Left lung (tissue), 10 donors: Measurements from ENCODE around the gene CDC42EP2. TPM values are rescaled to one million over a fixed set of nuclear protein-coding genes. Genes with fewer than 3 reads are reported as not detected.

Experiments used
- ATAC-seq: fragments of 200-7000 bp; cut with Tn5 transposase; one replicate; pipeline ENCODE4 v1.9.1; 2020; ENCODE audit warnings: moderate library complexity
- DNase-seq, 4 donors: peaks; one replicate each; pipeline ENCODE4 v3.0.0-alpha.2; 2013 to 2020
- H3K27ac ChIP-seq, 2 donors: fragments of 200-600 bp; sonication (generic) in 1 of 2; one replicate each; pipeline versions ENCODE4 v1.5.0 to v1.8.0; 2020 to 2021
- H3K27me3 ChIP-seq, 2 donors: fragments of 200-600 bp; sonication (generic) in 1 of 2; one replicate each; pipeline versions ENCODE4 v1.5.0 to v1.8.0; 2020 to 2021
- H3K36me3 ChIP-seq, 2 donors: fragments of 200-600 bp; sonication (generic) in 1 of 2; one replicate each; pipeline versions ENCODE4 v1.5.0 to v1.8.0; 2020 to 2021
- H3K4me1 ChIP-seq, 2 donors: fragments of 200-600 bp; one replicate each; pipeline ENCODE4 v1.8.0; 2021
- H3K4me3 ChIP-seq, 2 donors: fragments of 200-600 bp; sonication (generic) in 1 of 2; one replicate each; pipeline versions ENCODE4 v1.5.0 to v1.8.0; 2020 to 2021; ENCODE audit warnings: mild to moderate bottlenecking in 1 of 2
- H3K9me3 ChIP-seq, 2 donors: fragments of 200-600 bp; sonication (generic) in 1 of 2; one replicate each; pipeline versions ENCODE4 v1.5.0 to v1.8.0; 2020 to 2021
- intact Hi-C, 2 donors: fragments of 100-400 bp; cut with DNase I; formaldehyde crosslinking; loops; one replicate each; pipeline versions ENCODE4 v1.11.2 to v1.14.2; 2022
- polyA plus RNA-seq, 6 donors: library from polyadenylated mRNA; unstranded; fragments of 120-200 nt; gene quantifications; one replicate each; pipeline ENCODE4 v1.2.1, GENCODE V29; 2013; ENCODE audit not compliant: insufficient read length in 6 of 6
- total RNA-seq, 2 donors: library from RNA; stranded (reverse); fragmentation: NEBNext Ultra II Directional; extraction: Animal tissue kit (Norgen Biotek cat#: 25700); gene quantifications; one replicate each; pipeline ENCODE4 v1.2.1, GENCODE V29; 2021
- TF ChIP-seq, protein P1 (sequence below), 2 donors: fragments of 200-600 bp; sonication (generic) in 1 of 2; IDR thresholded peaks; one replicate each; pipeline versions ENCODE4 v1.5.0 to v1.8.0; 2021; ENCODE audit warnings: antibody characterized with exemption in 2 of 2
- donor health status: DM: no; HTN: yes; CAD: no.
- donor health status: DM: no; HTN: no; CAD: no.

The CDC42EP2 gene
- total and polyA plus RNA-seq, 8 donors = 4.6 to 18.5 (median 9.2) TPM

DNA sequence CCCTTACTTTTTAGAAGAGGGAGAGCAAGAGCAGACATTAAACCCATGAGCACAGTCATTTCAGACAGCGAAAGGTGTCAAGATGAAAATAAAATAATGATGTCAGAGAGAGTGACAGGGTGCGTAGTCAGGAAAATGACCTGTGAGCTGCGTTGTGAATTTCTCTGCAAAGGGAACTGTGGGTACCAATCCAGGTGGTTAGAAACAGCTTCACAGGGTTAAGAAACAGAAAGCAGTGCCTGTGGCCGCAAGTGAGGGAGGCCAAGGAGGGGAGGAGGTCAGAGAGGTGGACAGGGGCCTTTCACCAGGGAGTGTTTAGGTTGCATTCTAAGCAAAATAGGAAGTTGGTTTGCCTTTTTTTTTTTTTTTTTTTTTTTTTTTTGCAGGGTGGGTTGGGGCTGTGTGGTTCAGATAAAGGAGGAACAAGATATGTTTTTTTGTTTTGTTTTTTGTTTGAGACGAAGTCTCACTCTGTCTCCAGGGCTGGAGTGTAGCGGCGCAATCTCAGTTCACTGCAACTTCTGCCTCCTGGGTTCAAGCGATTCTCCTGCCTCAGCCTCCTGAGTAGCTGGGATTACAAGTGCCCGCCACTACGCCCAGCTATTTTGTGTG, 47.8 kb downstream of the CDC42EP2 start:
- H3K27ac ChIP-seq = peak overlapping the region in 1 of 2 donors; percentile 82
- ATAC-seq (peak; percentile 18), DNase-seq (peak in 1 of 4 donors; percentile 36)
- H3K9me3 ChIP-seq = no peaks in the 10 kb centered on the region
- intact Hi-C loops = no loop called here
- no peaks in the 10 kb centered on the region for H3K27me3 ChIP-seq
- no peaks in the 10 kb centered on the region for H3K36me3 ChIP-seq
- TF ChIP-seq, protein P1, sequence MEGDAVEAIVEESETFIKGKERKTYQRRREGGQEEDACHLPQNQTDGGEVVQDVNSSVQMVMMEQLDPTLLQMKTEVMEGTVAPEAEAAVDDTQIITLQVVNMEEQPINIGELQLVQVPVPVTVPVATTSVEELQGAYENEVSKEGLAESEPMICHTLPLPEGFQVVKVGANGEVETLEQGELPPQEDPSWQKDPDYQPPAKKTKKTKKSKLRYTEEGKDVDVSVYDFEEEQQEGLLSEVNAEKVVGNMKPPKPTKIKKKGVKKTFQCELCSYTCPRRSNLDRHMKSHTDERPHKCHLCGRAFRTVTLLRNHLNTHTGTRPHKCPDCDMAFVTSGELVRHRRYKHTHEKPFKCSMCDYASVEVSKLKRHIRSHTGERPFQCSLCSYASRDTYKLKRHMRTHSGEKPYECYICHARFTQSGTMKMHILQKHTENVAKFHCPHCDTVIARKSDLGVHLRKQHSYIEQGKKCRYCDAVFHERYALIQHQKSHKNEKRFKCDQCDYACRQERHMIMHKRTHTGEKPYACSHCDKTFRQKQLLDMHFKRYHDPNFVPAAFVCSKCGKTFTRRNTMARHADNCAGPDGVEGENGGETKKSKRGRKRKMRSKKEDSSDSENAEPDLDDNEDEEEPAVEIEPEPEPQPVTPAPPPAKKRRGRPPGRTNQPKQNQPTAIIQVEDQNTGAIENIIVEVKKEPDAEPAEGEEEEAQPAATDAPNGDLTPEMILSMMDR (IDR thresholded peaks at IDR 0.05) = no peak
- H3K4me3 ChIP-seq = no peak overlapping the region
- H3K4me1 ChIP-seq = peaks cover 0 to 22% of the 10 kb centered on the region in 2 donors

DNA sequence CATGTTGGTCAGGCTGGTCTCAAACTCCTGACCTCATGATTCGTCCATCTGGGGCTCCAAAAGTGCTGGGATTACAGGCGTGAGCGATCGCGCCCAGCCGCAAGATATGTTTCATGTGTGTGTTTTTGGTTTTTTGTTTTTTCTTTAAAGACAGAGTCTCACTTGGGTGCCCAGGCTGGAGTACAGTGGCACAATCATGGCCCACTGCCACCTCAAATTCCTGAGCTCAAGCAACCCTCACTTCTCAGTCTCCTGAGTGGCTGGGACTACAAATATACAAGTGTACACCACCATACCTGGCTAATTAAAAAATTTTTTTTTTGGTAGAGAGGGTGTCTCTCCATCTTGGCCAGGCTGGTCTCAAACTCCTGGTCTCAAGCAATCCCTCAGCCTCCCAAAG, 48.3 kb downstream of the CDC42EP2 start:
- Histone ChIP-seq H3K36me3 (no peaks in the 10 kb centered on the region), H3K4me1 (peaks cover 0 to 22% of the 10 kb centered on the region in 2 donors), H3K27ac (peak overlapping the region in 1 of 2 donors; percentile 82), H3K27me3 (no peaks in the 10 kb centered on the region), H3K4me3 (no peak overlapping the region), H3K9me3 (no peaks in the 10 kb centered on the region)
- TF ChIP-seq, protein P1 (IDR thresholded peaks at IDR 0.05) = no peak
- intact Hi-C loops = no loop called here
- ATAC-seq = peak; percentile 4
- peak in 1 of 4 donors; percentile 28 for DNase-seq

DNA sequence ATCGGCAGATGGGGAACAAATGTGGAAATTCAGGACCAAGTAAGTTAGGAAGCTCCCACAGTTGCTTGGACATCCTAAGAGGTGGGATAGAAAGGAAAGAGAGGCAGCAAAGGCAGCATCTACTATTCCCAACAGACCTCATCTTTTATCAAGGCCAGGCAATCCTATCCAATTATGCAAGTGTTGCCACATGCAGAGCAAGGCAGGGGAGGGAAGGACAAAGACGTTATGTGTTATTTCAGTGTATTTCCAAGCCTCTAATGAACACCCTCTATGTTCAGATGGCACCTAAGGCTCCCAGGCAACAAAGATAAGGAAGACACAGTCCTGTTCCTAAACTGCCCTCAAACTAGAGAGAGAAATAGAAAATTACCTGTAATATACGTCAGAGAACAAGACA, 49.1 kb downstream of the CDC42EP2 start:
- Histone ChIP-seq H3K9me3 (no peaks in the 10 kb centered on the region), H3K4me3 (no peak overlapping the region), H3K27ac (no peak overlapping the region), H3K4me1 (peaks cover 0 to 22% of the 10 kb centered on the region in 2 donors), H3K36me3 (no peaks in the 10 kb centered on the region), H3K27me3 (no peaks in the 10 kb centered on the region)
- intact Hi-C loops = no loop called here
- TF ChIP-seq, protein P1 (IDR thresholded peaks at IDR 0.05) = no peak
- DNase-seq (no peak), ATAC-seq (no peak)

DNA sequence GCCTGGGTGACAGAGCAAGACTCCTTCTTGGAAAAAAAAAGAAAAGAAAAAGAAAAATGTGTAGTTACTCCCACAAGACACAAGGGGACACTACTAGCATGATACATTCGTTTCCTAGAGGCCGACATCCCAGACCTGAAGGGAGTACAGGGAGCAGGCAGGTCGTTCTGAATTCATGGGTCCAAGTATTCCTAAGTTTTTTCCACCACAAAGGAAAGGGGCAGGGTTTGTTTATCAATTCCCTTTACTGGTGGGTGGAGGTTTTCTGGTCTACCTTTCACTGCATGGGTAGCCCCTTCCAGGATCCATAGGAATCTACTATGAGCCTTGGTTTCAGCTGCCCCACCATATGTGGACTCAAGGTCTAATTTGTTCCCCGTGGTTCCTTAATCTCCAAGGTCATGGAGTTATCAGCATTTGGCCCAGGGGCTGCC, 51.7 kb downstream of the CDC42EP2 start:
- Histone ChIP-seq H3K4me3 (no peak overlapping the region), H3K4me1 (peaks cover 7 to 34% of the 10 kb centered on the region in 2 donors), H3K27me3 (no peaks in the 10 kb centered on the region), H3K27ac (no peak overlapping the region), H3K9me3 (no peaks in the 10 kb centered on the region), H3K36me3 (no peaks in the 10 kb centered on the region)
- DNase-seq (peak in 1 of 4 donors; percentile 67), ATAC-seq (peak; percentile 86)
- TF ChIP-seq, protein P1 (IDR thresholded peaks at IDR 0.05) = peak; percentile 53 to 80
- intact Hi-C loops = loop anchor here in 1 of 2 donors (2.0 kb wide), 1 partner anchor 148 kb away; no protein-coding TSS in a partner anchor

DNA sequence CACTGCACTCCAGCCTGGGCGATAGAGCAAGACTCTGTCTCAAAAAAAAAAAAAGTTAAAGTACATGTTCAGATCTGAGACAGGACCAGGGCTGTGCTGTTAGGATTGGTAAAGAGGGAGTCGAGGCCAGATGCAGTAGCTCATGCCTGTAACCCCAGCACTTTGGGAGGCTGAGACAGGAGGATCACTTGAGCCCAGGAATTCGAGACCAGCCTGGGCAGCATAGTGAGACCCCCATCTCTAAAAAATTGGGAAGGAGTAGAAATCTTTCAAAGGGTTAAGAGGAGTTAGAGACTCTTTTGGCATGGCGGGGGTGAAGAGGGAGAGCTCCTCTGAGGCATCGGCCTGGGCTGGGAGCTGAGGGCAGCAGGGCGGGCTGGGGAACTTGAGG, 56.0 kb downstream of the CDC42EP2 start:
- H3K27ac ChIP-seq = peak overlapping the region; percentile 1 to 45
- TF ChIP-seq, protein P1 (IDR thresholded peaks at IDR 0.05) = no peak

More for the DNA sequence above, 56.0 kb downstream of the CDC42EP2 start:
- DNase-seq (no peak), ATAC-seq (no peak)
- Histone ChIP-seq H3K36me3 (no peaks in the 10 kb centered on the region), H3K9me3 (no peaks in the 10 kb centered on the region), H3K27me3 (no peaks in the 10 kb centered on the region), H3K4me3 (no peak overlapping the region), H3K4me1 (peaks cover 7 to 22% of the 10 kb centered on the region in 2 donors)
- intact Hi-C loops = no loop called here

Other genes with a start within 250 kb of the CDC42EP2 start
- gene CDCA5, start 230.8 kb upstream of the CDC42EP2 start, total RNA-seq = 10 to 100 TPM in 1 of 2 donors, 1 to 10 TPM in 1; 7.1 to 11.3 TPM
- gene CDCA5, start 230.8 kb upstream of the CDC42EP2 start, polyA plus RNA-seq = 10 to 100 TPM; 12.7 to 27.9 (median 17.1) TPM
- 10 to 100 TPM; 32.6 to 36.4 TPM for gene ZFPL1, start 230.6 kb upstream of the CDC42EP2 start, total RNA-seq
- 10 to 100 TPM; 24.9 to 30.4 (median 27.7) TPM for gene ZFPL1, start 230.6 kb upstream of the CDC42EP2 start, polyA plus RNA-seq
- gene VPS51, start 218.7 kb upstream of the CDC42EP2 start, total RNA-seq = 10 to 100 TPM; 79.4 to 86.8 TPM
- 100 to 1,000 TPM in 4 of 6 donors, 10 to 100 TPM in 2; 97.2 to 143 (median 118) TPM for gene VPS51, start 218.7 kb upstream of the CDC42EP2 start, polyA plus RNA-seq
- gene TM7SF2, start 203.0 kb upstream of the CDC42EP2 start, total RNA-seq = 10 to 100 TPM; 37.1 to 41.0 TPM
- 10 to 100 TPM; 16.1 to 25.5 (median 21.5) TPM for gene TM7SF2, start 203.0 kb upstream of the CDC42EP2 start, polyA plus RNA-seq
- 10 to 100 TPM in 1 of 2 donors, 1 to 10 TPM in 1; 8.0 to 10.6 TPM for gene ZNHIT2, start 197.2 kb upstream of the CDC42EP2 start, total RNA-seq
- 1 to 10 TPM; 3.1 to 6.2 (median 4.9) TPM for gene ZNHIT2, start 197.2 kb upstream of the CDC42EP2 start, polyA plus RNA-seq
- gene FAU, start 192.7 kb upstream of the CDC42EP2 start, total RNA-seq = 100 to 1,000 TPM; 621 to 685 TPM
- 1,000 to 10,000 TPM in 1 of 6 donors, 100 to 1,000 TPM in 5; 705 to 1,036 (median 867) TPM for gene FAU, start 192.7 kb upstream of the CDC42EP2 start, polyA plus RNA-seq
- gene MRPL49, start 192.5 kb upstream of the CDC42EP2 start, total RNA-seq = 10 to 100 TPM; 46.8 to 47.2 TPM
- gene MRPL49, start 192.5 kb upstream of the CDC42EP2 start, polyA plus RNA-seq = 10 to 100 TPM; 39.3 to 44.4 (median 41.9) TPM
- 10 to 100 TPM; 63.5 to 74.5 TPM for gene SYVN1, start 180.3 kb upstream of the CDC42EP2 start, total RNA-seq
- gene SYVN1, start 180.3 kb upstream of the CDC42EP2 start, polyA plus RNA-seq = 10 to 100 TPM; 37.2 to 53.4 (median 45.2) TPM
- gene SPDYC, start 144.6 kb upstream of the CDC42EP2 start, total RNA-seq = not detected
- gene SPDYC, start 144.6 kb upstream of the CDC42EP2 start, polyA plus RNA-seq = not detected
- gene CAPN1, start 132.9 kb upstream of the CDC42EP2 start, total RNA-seq = 100 to 1,000 TPM; 232 to 248 TPM
- gene CAPN1, start 132.9 kb upstream of the CDC42EP2 start, polyA plus RNA-seq = 100 to 1,000 TPM in 1 of 6 donors, 10 to 100 TPM in 5; 80.5 to 100 (median 86.0) TPM
- 10 to 100 TPM in 1 of 2 donors, 1 to 10 TPM in 1; 9.4 to 19.2 TPM for gene POLA2, start 52.9 kb upstream of the CDC42EP2 start, total RNA-seq
- 10 to 100 TPM; 19.3 to 30.2 (median 22.7) TPM for gene POLA2, start 52.9 kb upstream of the CDC42EP2 start, polyA plus RNA-seq
- 10 to 100 TPM; 47.4 to 51.4 TPM for gene DPF2, start 19.0 kb downstream of the CDC42EP2 start, total RNA-seq
- gene DPF2, start 19.0 kb downstream of the CDC42EP2 start, polyA plus RNA-seq = 10 to 100 TPM; 85.0 to 94.8 (median 92.4) TPM
- gene TIGD3, start 39.9 kb downstream of the CDC42EP2 start, total RNA-seq = under 1 TPM; 0.21 to 0.32 TPM
- under 1 TPM in 5 of 6 donors, not detected in 1; 0.14 to 0.39 (median 0.24) TPM for gene TIGD3, start 39.9 kb downstream of the CDC42EP2 start, polyA plus RNA-seq
- 1 to 10 TPM; 8.4 to 9.8 TPM for gene SLC25A45, start 67.8 kb downstream of the CDC42EP2 start, total RNA-seq
- gene SLC25A45, start 67.8 kb downstream of the CDC42EP2 start, polyA plus RNA-seq = 10 to 100 TPM; 10.7 to 17.0 (median 12.8) TPM
- 10 to 100 TPM; 31.7 to 31.9 TPM for gene FRMD8, start 71.8 kb downstream of the CDC42EP2 start, total RNA-seq
- gene FRMD8, start 71.8 kb downstream of the CDC42EP2 start, polyA plus RNA-seq = 10 to 100 TPM; 15.8 to 22.2 (median 19.3) TPM
- 1,000 to 10,000 TPM; 1,146 to 1,441 TPM for gene NEAT1, start 107.9 kb downstream of the CDC42EP2 start, total RNA-seq
- gene NEAT1, start 107.9 kb downstream of the CDC42EP2 start, polyA plus RNA-seq = 100 to 1,000 TPM; 106 to 190 (median 144) TPM
- over 10,000 TPM; 12,400 to 15,875 TPM for gene MALAT1, start 184.2 kb downstream of the CDC42EP2 start, total RNA-seq
- 100 to 1,000 TPM; 608 to 824 (median 717) TPM for gene MALAT1, start 184.2 kb downstream of the CDC42EP2 start, polyA plus RNA-seq
- gene SCYL1, start 210.2 kb downstream of the CDC42EP2 start, total RNA-seq = 10 to 100 TPM; 81.2 to 82.5 TPM
- gene SCYL1, start 210.2 kb downstream of the CDC42EP2 start, polyA plus RNA-seq = 10 to 100 TPM; 51.7 to 71.5 (median 59.4) TPM
- 100 to 1,000 TPM in 1 of 2 donors, 10 to 100 TPM in 1; 70.8 to 157 TPM for gene LTBP3, start 243.5 kb downstream of the CDC42EP2 start, total RNA-seq
- 100 to 1,000 TPM; 235 to 322 (median 257) TPM for gene LTBP3, start 243.5 kb downstream of the CDC42EP2 start, polyA plus RNA-seq